VCaP (cell line): ENCODE data around the gene ZNF525.

Source experiments
- H3K27ac ChIP-seq: fragments of 450-650 bp; 2 replicates; pipeline ENCODE4 v1.5.1; 2017
- CTCF ChIP-seq: fragments of 450-650 bp; conservative IDR thresholded peaks from 2 replicates; pipeline ENCODE4 v1.5.1; 2017; ENCODE audit warnings: mild to moderate bottlenecking, moderate library complexity

ZNF525 gene

DNA sequence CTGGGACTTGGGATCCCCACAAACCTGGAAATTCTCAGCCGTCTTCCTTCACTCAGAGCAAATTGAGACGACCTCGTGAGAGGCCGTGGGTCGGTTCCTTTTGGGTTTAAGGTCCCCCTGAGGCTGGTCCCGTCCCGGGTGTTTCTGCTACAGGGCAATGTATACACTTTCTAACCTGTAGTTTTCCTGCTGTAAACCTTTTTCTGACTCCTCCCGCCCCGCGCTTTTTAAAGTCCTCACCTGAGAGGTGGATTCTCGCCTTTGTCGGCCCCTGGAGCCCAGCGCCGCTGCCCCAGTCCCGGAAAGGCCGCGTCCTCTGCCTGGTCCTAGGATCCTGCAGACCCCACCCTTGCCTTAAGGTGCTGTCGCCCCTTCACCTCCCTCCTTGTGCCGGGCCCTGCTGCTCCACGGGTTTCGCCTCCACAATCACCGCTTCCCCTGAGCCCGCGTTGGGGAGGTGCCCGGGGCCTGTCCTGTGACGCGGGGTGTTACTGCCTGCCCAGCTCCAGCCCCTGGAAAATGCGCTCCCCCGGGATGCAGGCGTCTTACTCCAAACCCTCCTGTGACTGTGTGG is 66.7 kb downstream of the ZNF525 start:
- H3K27ac ChIP-seq, result peak overlapping the region; percentile 92
- no peak for TF ChIP-seq CTCF
